ENCODE data around the gene PPCDC.
A peak's percentile ranks its signal among the peaks of the same experiment; 100 is the strongest.

Gene PPCDC

GRCh38 chr15:75029378-75030022 lies 6.1 kb downstream of the PPCDC start:
- Histone ChIP-seq H3K36me3 (ENCODE audit: control insufficient read depth in 2 of 2, insufficient read depth in 2 of 2, low read length in 2 of 2) (peaks cover 0 to 4% of the 10 kb centered on the region in 2 donors), H3K4me1 (ENCODE audit: control insufficient read depth in 2 of 2, insufficient read depth in 2 of 2, low read length in 2 of 2) (peaks cover 22 to 27% of the 10 kb centered on the region in 2 donors), H3K4me3 (ENCODE audit: low read length in 2 of 2) (peak overlapping the region in 1 of 2 donors; percentile 43), H3K27me3 (ENCODE audit: control insufficient read depth in 2 of 2, insufficient read depth in 2 of 2, low read length in 2 of 2) (no peaks in the 10 kb centered on the region), H3K9me3 (ENCODE audit: control insufficient read depth in 2 of 2, low read length in 2 of 2) (no peaks in the 10 kb centered on the region), H3K27ac (ENCODE audit: low read depth in 2 of 2, low read length in 2 of 2) (peak overlapping the region; percentile 50 to 58), H3K9ac (ENCODE audit: low read depth in 1 of 2, low read length in 2 of 2) (no peak overlapping the region)

GRCh38 chr15:75030023-75030413 lies 6.6 kb downstream of the PPCDC start:
- Histone ChIP-seq H3K27me3 (ENCODE audit: control insufficient read depth in 2 of 2, insufficient read depth in 2 of 2, low read length in 2 of 2) (no peaks in the 10 kb centered on the region), H3K9ac (ENCODE audit: low read depth in 1 of 2, low read length in 2 of 2) (no peak overlapping the region), H3K27ac (ENCODE audit: low read depth in 2 of 2, low read length in 2 of 2) (peak overlapping the region in 1 of 2 donors; percentile 50), H3K4me1 (ENCODE audit: control insufficient read depth in 2 of 2, insufficient read depth in 2 of 2, low read length in 2 of 2) (peaks cover 21 to 26% of the 10 kb centered on the region in 2 donors), H3K36me3 (ENCODE audit: control insufficient read depth in 2 of 2, insufficient read depth in 2 of 2, low read length in 2 of 2) (peaks cover 0 to 4% of the 10 kb centered on the region in 2 donors), H3K4me3 (ENCODE audit: low read length in 2 of 2) (no peak overlapping the region), H3K9me3 (ENCODE audit: control insufficient read depth in 2 of 2, low read length in 2 of 2) (no peaks in the 10 kb centered on the region)

- Histone ChIP-seq H3K36me3 (ENCODE audit: control insufficient read depth in 2 of 2, insufficient read depth in 2 of 2, low read length in 2 of 2) (peaks cover 0 to 4% of the 10 kb centered on the region in 2 donors), H3K27me3 (ENCODE audit: control insufficient read depth in 2 of 2, insufficient read depth in 2 of 2, low read length in 2 of 2) (no peaks in the 10 kb centered on the region), H3K4me3 (ENCODE audit: low read length in 2 of 2) (no peak overlapping the region), H3K9me3 (ENCODE audit: control insufficient read depth in 2 of 2, low read length in 2 of 2) (no peaks in the 10 kb centered on the region), H3K27ac (ENCODE audit: low read depth in 2 of 2, low read length in 2 of 2) (peak overlapping the region in 1 of 2 donors; percentile 50), H3K9ac (ENCODE audit: low read depth in 1 of 2, low read length in 2 of 2) (no peak overlapping the region), H3K4me1 (ENCODE audit: control insufficient read depth in 2 of 2, insufficient read depth in 2 of 2, low read length in 2 of 2) (peaks cover 20 to 26% of the 10 kb centered on the region in 2 donors)
Measured at GRCh38 chr15:75030424-75030823, 7.0 kb downstream of the PPCDC start.

- Histone ChIP-seq H3K4me3 (ENCODE audit: low read length in 2 of 2) (no peak overlapping the region), H3K9me3 (ENCODE audit: control insufficient read depth in 2 of 2, low read length in 2 of 2) (no peaks in the 10 kb centered on the region), H3K27me3 (ENCODE audit: control insufficient read depth in 2 of 2, insufficient read depth in 2 of 2, low read length in 2 of 2) (no peaks in the 10 kb centered on the region), H3K4me1 (ENCODE audit: control insufficient read depth in 2 of 2, insufficient read depth in 2 of 2, low read length in 2 of 2) (peaks cover 26% of the 10 kb centered on the region in 2 donors), H3K9ac (ENCODE audit: low read depth in 1 of 2, low read length in 2 of 2) (no peak overlapping the region), H3K36me3 (ENCODE audit: control insufficient read depth in 2 of 2, insufficient read depth in 2 of 2, low read length in 2 of 2) (peaks cover 0 to 4% of the 10 kb centered on the region in 2 donors), H3K27ac (ENCODE audit: low read depth in 2 of 2, low read length in 2 of 2) (peak overlapping the region; percentile 18 to 27)
Measured at GRCh38 chr15:75031848-75032247, 8.5 kb downstream of the PPCDC start.

GRCh38 chr15:75032395-75032794 lies 9.0 kb downstream of the PPCDC start:
- Histone ChIP-seq H3K9ac (ENCODE audit: low read depth in 1 of 2, low read length in 2 of 2) (no peak overlapping the region), H3K36me3 (ENCODE audit: control insufficient read depth in 2 of 2, insufficient read depth in 2 of 2, low read length in 2 of 2) (peaks cover 0 to 4% of the 10 kb centered on the region in 2 donors), H3K27me3 (ENCODE audit: control insufficient read depth in 2 of 2, insufficient read depth in 2 of 2, low read length in 2 of 2) (no peaks in the 10 kb centered on the region), H3K4me3 (ENCODE audit: low read length in 2 of 2) (no peak overlapping the region), H3K4me1 (ENCODE audit: control insufficient read depth in 2 of 2, insufficient read depth in 2 of 2, low read length in 2 of 2) (peaks cover 26 to 27% of the 10 kb centered on the region in 2 donors), H3K9me3 (ENCODE audit: control insufficient read depth in 2 of 2, low read length in 2 of 2) (no peaks in the 10 kb centered on the region), H3K27ac (ENCODE audit: low read depth in 2 of 2, low read length in 2 of 2) (peak overlapping the region; percentile 18 to 27)

GRCh38 chr15:75033809-75034208 lies 10.4 kb downstream of the PPCDC start:
- H3K4me1 ChIP-seq (ENCODE audit: control insufficient read depth in 2 of 2, insufficient read depth in 2 of 2, low read length in 2 of 2): peaks cover 26 to 27% of the 10 kb centered on the region in 2 donors
- no peak overlapping the region for H3K4me3 ChIP-seq (ENCODE audit: low read length in 2 of 2)
- no peaks in the 10 kb centered on the region for H3K9me3 ChIP-seq (ENCODE audit: control insufficient read depth in 2 of 2, low read length in 2 of 2)

GRCh38 chr15:75034615-75035014 lies 11.2 kb downstream of the PPCDC start:
- no peaks in the 10 kb centered on the region for H3K9me3 ChIP-seq (ENCODE audit: control insufficient read depth in 2 of 2, low read length in 2 of 2)
- H3K36me3 ChIP-seq (ENCODE audit: control insufficient read depth in 2 of 2, insufficient read depth in 2 of 2, low read length in 2 of 2): no peaks in the 10 kb centered on the region
- no peak overlapping the region for H3K4me3 ChIP-seq (ENCODE audit: low read length in 2 of 2)
- H3K4me1 ChIP-seq (ENCODE audit: control insufficient read depth in 2 of 2, insufficient read depth in 2 of 2, low read length in 2 of 2): peaks cover 20 to 21% of the 10 kb centered on the region in 2 donors
- no peak overlapping the region for H3K9ac ChIP-seq (ENCODE audit: low read depth in 1 of 2, low read length in 2 of 2)
- H3K27ac ChIP-seq (ENCODE audit: low read depth in 2 of 2, low read length in 2 of 2): no peak overlapping the region
- H3K27me3 ChIP-seq (ENCODE audit: control insufficient read depth in 2 of 2, insufficient read depth in 2 of 2, low read length in 2 of 2): no peaks in the 10 kb centered on the region

More at GRCh38 chr15:75033809-75034208, 10.4 kb downstream of the PPCDC start:
- H3K27me3 ChIP-seq (ENCODE audit: control insufficient read depth in 2 of 2, insufficient read depth in 2 of 2, low read length in 2 of 2): no peaks in the 10 kb centered on the region
- no peak overlapping the region for H3K9ac ChIP-seq (ENCODE audit: low read depth in 1 of 2, low read length in 2 of 2)
- no peaks in the 10 kb centered on the region for H3K36me3 ChIP-seq (ENCODE audit: control insufficient read depth in 2 of 2, insufficient read depth in 2 of 2, low read length in 2 of 2)
- no peak overlapping the region for H3K27ac ChIP-seq (ENCODE audit: low read depth in 2 of 2, low read length in 2 of 2)

- H3K4me1 ChIP-seq (ENCODE audit: control insufficient read depth in 2 of 2, insufficient read depth in 2 of 2, low read length in 2 of 2): peaks cover 14 to 18% of the 10 kb centered on the region in 2 donors
- H3K9ac ChIP-seq (ENCODE audit: low read depth in 1 of 2, low read length in 2 of 2): no peak overlapping the region
- peak overlapping the region in 1 of 2 donors; percentile 23 for H3K27ac ChIP-seq (ENCODE audit: low read depth in 2 of 2, low read length in 2 of 2)
Measured at GRCh38 chr15:75036212-75036616, 12.8 kb downstream of the PPCDC start.

GRCh38 chr15:75037685-75038084 lies 14.3 kb downstream of the PPCDC start:
- H3K9ac ChIP-seq (ENCODE audit: low read depth in 1 of 2, low read length in 2 of 2): no peak overlapping the region
- no peak overlapping the region for H3K27ac ChIP-seq (ENCODE audit: low read depth in 2 of 2, low read length in 2 of 2)
- no peak overlapping the region for H3K4me3 ChIP-seq (ENCODE audit: low read length in 2 of 2)
- H3K27me3 ChIP-seq (ENCODE audit: control insufficient read depth in 2 of 2, insufficient read depth in 2 of 2, low read length in 2 of 2): no peaks in the 10 kb centered on the region
- H3K36me3 ChIP-seq (ENCODE audit: control insufficient read depth in 2 of 2, insufficient read depth in 2 of 2, low read length in 2 of 2): no peaks in the 10 kb centered on the region
- H3K4me1 ChIP-seq (ENCODE audit: control insufficient read depth in 2 of 2, insufficient read depth in 2 of 2, low read length in 2 of 2): peaks cover 14 to 17% of the 10 kb centered on the region in 2 donors
- no peaks in the 10 kb centered on the region for H3K9me3 ChIP-seq (ENCODE audit: control insufficient read depth in 2 of 2, low read length in 2 of 2)

More at GRCh38 chr15:75036212-75036616, 12.8 kb downstream of the PPCDC start:
- H3K27me3 ChIP-seq (ENCODE audit: control insufficient read depth in 2 of 2, insufficient read depth in 2 of 2, low read length in 2 of 2): no peaks in the 10 kb centered on the region
- H3K36me3 ChIP-seq (ENCODE audit: control insufficient read depth in 2 of 2, insufficient read depth in 2 of 2, low read length in 2 of 2): no peaks in the 10 kb centered on the region
- no peaks in the 10 kb centered on the region for H3K9me3 ChIP-seq (ENCODE audit: control insufficient read depth in 2 of 2, low read length in 2 of 2)
- H3K4me3 ChIP-seq (ENCODE audit: low read length in 2 of 2): no peak overlapping the region

GRCh38 chr15:75038231-75038630 lies 14.8 kb downstream of the PPCDC start:
- H3K27ac ChIP-seq (ENCODE audit: low read depth in 2 of 2, low read length in 2 of 2): no peak overlapping the region
- peaks cover 19 to 23% of the 10 kb centered on the region in 2 donors for H3K4me1 ChIP-seq (ENCODE audit: control insufficient read depth in 2 of 2, insufficient read depth in 2 of 2, low read length in 2 of 2)
- no peaks in the 10 kb centered on the region for H3K27me3 ChIP-seq (ENCODE audit: control insufficient read depth in 2 of 2, insufficient read depth in 2 of 2, low read length in 2 of 2)
- H3K9ac ChIP-seq (ENCODE audit: low read depth in 1 of 2, low read length in 2 of 2): no peak overlapping the region
- peaks cover 0 to 1% of the 10 kb centered on the region in 2 donors for H3K36me3 ChIP-seq (ENCODE audit: control insufficient read depth in 2 of 2, insufficient read depth in 2 of 2, low read length in 2 of 2)
- no peaks in the 10 kb centered on the region for H3K9me3 ChIP-seq (ENCODE audit: control insufficient read depth in 2 of 2, low read length in 2 of 2)
- no peak overlapping the region for H3K4me3 ChIP-seq (ENCODE audit: low read length in 2 of 2)

Measured in mucosa of rectum (tissue), 2 donors.